SKM-1 treated with dmso at 0.1 percent for 144 hours (cell line): ENCODE results near the gene TBC1D1.

Experiments
- DNase-seq: peaks from one replicate; lab custom pipeline; 2025; ENCODE audit not compliant: unreplicated experiment; lab: John Stamatoyannopoulos, UW

TBC1D1 gene

DNA sequence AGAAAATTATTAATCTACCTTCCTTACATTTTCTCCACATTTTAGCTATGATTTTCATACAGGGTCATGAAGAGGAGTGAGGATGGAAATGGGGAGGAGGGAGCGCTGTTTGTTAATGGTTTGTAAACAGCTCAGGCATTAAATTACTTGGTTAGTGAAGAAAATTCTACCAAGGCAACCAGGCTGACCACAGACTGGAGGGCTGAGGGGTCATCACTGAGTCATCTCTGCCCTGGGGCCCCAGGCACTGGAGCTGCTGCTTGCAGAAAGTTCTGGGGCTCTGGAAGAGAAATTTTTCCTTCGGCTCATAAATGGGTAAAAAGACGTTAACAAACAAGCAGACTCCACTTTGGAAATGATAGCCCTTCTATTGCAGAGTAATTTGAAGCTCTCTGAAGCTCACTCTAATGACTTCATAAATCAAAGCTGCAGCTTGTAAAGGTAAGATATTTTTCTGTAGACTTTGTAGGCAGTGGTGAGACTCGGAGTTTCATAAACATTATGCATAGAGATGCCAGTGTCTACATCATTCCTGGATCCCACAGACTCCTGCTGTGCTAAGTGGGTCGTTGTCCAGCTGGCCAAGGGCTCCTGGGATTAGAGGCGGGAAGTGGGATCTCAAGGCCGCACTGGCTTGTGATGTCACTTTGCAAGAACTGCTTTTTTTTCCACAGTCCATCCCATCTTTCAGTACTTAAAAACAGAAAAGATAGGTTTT, 228.9 kb downstream of the TBC1D1 start:
- no peak for DNase-seq

GRCh38 chr4:38120772-38121171, 229.9 kb downstream of the TBC1D1 start:
- DNase-seq: no peak

DNA sequence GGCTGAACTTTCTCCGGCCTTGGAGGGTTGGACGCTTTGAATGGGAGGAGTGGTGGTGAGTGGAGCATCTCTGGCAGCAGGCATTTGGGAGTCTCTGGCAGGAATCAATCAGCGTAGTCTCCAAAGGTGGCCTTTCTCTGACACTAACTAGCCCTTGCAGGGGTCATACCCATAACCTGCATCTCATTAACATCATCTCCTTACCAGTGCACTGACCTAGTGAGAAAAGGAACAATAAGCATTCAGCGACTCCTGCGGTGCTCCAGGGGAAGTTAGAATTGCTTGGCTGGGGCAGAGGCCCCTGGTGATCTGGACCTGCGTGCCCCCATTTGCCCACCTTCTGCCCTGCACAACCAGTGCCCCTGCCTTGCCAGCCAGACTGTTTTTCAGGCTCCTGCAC, 231.2 kb downstream of the TBC1D1 start:
- DNase-seq: no peak

- no peak for DNase-seq
These were observed 232.7 kb downstream of the TBC1D1 start for GRCh38 chr4:38123555-38123954.

DNA sequence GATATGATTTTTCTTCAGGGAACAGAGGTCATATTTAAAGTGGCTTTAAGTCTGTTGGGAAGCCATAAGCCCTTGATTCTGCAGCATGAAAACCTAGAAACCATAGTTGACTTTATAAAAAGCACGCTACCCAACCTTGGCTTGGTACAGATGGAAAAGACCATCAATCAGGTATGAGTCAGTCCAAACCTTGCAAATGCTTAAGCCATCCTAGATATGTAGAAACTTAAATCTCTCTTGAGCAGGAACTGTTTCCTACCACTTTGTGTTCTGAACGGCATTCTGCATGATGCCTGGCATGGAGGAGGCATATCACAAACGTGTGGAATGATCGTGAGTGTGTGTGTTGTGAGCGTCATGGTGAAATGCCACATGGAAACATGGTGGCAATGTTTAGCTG, 234.1 kb downstream of the TBC1D1 start:
- DNase-seq: no peak

GRCh38 chr4:38125816-38126215, 234.9 kb downstream of the TBC1D1 start:
- DNase-seq: no peak

DNA sequence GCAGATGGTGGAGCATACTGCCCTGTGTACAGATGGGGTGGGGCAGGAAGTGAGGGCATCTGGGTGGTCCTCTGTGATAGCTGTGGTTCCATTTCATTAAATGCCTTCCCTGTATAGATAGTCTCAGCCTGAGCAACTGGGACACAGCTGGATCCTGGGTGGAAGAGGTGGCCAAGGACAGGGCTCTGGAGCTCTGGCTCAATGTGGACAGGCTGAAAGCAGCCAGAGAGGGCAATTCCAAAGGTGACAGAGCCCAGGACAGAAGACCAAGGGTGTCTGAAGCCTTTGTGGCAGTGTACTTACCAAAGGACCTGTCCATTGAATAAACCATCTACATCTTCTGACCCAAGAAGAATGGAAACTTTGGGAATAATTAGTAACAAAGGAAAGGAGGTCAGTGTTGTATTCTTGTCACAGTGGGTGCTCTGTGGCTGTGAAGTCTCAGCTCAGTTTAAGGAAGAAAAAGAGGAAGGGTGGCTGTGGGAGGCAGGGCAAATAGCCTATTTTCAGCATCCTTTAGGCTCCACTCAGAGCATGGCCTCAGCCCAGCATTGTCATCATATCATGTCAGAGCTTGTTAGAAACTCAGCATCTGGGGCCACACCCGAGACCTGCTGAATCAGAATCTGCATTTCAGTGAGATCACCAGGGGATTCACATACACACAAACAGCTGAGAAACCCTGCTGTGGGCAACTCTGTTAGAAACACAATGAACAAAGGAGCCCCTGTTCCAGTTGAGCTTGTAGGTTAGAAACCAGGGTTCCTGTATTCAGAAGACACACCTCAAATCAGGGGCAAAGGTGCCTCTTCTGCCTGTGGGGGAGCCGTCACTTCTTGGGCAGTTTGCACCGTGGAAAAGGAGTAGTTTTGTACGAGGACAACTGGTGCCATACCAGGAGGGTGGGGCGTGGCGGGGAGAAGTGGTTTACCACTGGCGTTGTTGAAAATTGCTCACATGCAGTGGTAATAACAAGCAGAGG, 237.9 kb downstream of the TBC1D1 start:
- no peak for DNase-seq

GRCh38 chr4:38129460-38130227, 238.8 kb downstream of the TBC1D1 start:
- no peak for DNase-seq

DNA sequence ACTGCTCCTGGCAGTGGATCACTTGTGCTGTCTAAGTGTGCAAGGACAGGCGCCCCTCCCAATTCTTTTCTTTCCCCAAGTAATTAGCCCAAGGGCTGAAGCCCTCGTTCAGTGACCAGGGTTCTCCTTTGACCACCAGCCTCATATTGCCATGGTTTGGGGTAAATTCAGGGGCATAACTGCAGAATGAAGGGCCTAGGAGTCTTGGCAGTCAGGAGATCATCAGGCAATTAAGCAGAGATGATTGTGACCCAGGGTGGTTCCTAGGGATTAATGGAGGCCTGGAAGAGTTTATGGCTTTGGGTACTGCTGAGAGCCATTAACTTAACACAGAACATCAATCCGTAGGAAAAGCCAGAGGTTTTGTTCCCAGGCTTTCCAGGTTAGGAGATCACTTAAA, 240.0 kb downstream of the TBC1D1 start:
- no peak for DNase-seq

GRCh38 chr4:38131371-38132091, 240.6 kb downstream of the TBC1D1 start:
- DNase-seq: no peak

GRCh38 chr4:38132107-38132673, 241.3 kb downstream of the TBC1D1 start:
- DNase-seq: no peak

- DNase-seq: no peak
These were observed 242.2 kb downstream of the TBC1D1 start for GRCh38 chr4:38132843-38133662.

DNA sequence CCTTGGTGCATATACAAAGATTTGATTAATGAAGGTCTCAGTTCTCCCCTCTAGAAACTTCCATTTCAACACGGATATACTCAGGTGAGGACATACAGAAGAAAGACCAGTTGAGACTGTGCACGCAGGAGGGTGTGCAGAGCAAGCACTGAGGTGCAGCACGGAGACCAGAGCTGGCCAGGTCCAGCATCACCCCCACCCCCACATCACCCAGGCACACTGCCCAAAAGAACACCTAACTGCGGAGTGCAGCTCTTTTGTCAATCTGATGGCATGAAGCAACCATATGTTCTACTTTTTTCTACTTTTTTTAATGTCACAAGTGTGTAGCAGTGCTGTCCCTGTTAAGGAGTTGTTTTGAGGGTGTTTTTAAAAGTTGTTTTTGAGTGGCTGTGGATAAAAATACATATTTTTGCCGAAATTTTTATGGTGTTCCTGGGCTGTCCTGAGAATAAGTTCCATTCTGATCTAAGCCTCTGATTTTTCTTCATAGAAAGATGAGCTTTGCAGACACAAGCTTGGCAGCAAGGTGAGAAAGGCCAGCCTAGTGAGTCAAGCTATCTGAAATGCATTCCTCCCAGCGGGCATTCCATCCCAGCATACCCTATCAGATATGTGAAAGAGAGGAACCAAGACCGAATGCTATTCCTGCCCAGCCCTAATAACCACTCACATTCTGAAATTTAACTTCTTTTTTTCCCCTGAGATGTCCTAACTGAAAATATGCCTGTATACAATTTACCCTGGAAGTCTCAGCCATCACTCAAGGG, 243.0 kb downstream of the TBC1D1 start:
- DNase-seq: no peak

GRCh38 chr4:38135201-38135600, 244.3 kb downstream of the TBC1D1 start:
- no peak for DNase-seq

DNA sequence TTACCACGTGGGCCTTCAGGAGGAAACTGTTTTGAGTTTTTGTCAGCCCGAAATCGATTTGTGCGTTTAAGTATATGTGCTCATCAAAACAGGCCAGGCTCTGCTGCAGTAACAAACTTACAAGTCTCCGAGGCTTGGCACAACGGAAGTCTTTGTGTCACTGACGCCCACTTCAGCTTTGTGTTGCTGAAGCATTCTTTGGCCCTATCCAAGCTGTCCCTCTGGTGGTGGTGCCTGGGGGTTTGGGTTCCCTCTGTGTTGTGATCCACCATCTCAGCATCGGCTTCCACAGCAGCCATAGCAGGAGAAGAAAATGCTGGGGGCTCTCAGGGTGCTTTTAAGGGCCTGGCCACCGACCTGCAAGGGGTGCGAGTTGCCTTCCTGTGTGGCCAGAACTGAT, 245.7 kb downstream of the TBC1D1 start:
- DNase-seq: no peak

- DNase-seq: no peak
These were observed 246.2 kb downstream of the TBC1D1 start for GRCh38 chr4:38137080-38137479.

DNA sequence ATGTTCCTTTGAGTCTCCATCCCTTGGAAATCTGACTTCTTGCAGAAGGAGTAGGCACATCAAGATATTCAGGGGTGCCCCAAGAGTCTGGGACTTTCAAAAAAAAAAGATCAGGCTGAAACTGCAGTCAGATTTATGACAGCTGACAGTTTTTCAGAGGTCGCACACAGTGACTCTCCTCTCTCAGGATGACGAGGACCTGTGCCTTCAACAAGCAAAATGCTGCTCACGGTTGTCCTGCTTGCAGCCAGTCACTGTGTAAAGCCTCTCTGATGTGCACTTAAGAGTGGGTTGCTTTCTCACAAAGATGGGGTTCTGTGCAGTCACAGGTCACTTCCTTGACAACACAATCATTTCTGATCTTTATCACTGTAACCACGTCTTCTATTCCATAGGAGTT, 247.5 kb downstream of the TBC1D1 start:
- no peak for DNase-seq

DNA sequence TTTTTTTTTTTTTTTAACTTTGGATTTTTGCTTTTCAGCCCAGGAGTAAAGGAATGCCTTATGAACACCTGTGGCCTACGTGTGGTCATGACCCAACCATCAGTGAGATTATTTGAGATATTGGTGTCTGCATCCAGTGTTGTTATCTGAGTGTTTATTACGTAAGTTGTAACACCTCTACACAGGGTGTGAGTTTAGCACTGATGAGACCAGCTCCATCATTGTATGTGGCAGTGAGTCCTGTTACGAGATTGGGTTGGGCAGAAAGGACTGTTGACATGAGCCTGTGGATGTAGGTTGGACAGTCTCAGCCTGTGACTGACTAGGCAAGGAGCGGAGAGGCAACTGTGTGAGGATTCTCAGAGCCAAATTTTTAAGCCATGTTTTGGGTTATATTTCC, 248.3 kb downstream of the TBC1D1 start:
- no peak for DNase-seq

- no peak for DNase-seq
These were observed 249.8 kb downstream of the TBC1D1 start for GRCh38 chr4:38140643-38141203.
